Ishikawa (cell line): ENCODE data around the gene ARHGEF25.

ENCODE experiments used
- CEBPB ChIP-seq: IDR thresholded peaks from 2 replicates; pipeline ENCODE4 v1.6.1; 2012
- EGR1 ChIP-seq: IDR thresholded peaks from 2 replicates; pipeline ENCODE4 v1.6.1; 2012
- EP300 ChIP-seq: IDR thresholded peaks from 2 replicates; pipeline ENCODE4 v1.6.1; 2012; ENCODE audit warnings: borderline replicate concordance
- MAX ChIP-seq: IDR thresholded peaks from 2 replicates; pipeline ENCODE4 v1.6.1; 2012
- RAD21 ChIP-seq: IDR thresholded peaks from 2 replicates; pipeline ENCODE4 v1.6.1; 2012; ENCODE audit warnings: low read depth
- REST ChIP-seq: IDR thresholded peaks from 2 replicates; pipeline ENCODE4 v1.6.1; 2012; ENCODE audit warnings: low read depth, mild to moderate bottlenecking
- TAF1 ChIP-seq: IDR thresholded peaks from 2 replicates; pipeline ENCODE4 v1.6.1; 2012; ENCODE audit warnings: low read depth, mild to moderate bottlenecking
- TCF12 ChIP-seq: IDR thresholded peaks from 2 replicates; pipeline ENCODE4 v1.6.1; 2012; ENCODE audit warnings: low read depth
- YY1 ChIP-seq: IDR thresholded peaks from 2 replicates; pipeline ENCODE4 v1.6.1; 2012; ENCODE audit warnings: low read depth

- TF ChIP-seq MAX (no peak), REST (no peak), TAF1 (no peak), YY1 (no peak), RAD21 (no peak), EGR1 (no peak), EP300 (no peak), CEBPB (no peak), TCF12 (no peak)
These were observed 28.8 kb upstream of the ARHGEF25 start for GRCh38 chr12:57582440-57582839.
